ENCODE measurements around the gene DPP10. TPM values are rescaled to one million over a fixed set of nuclear protein-coding genes. Genes with fewer than 3 reads are reported as not detected.

DPP10 gene
- total RNA-seq, 6 experiments from 2014 or later: not detected

DNA sequence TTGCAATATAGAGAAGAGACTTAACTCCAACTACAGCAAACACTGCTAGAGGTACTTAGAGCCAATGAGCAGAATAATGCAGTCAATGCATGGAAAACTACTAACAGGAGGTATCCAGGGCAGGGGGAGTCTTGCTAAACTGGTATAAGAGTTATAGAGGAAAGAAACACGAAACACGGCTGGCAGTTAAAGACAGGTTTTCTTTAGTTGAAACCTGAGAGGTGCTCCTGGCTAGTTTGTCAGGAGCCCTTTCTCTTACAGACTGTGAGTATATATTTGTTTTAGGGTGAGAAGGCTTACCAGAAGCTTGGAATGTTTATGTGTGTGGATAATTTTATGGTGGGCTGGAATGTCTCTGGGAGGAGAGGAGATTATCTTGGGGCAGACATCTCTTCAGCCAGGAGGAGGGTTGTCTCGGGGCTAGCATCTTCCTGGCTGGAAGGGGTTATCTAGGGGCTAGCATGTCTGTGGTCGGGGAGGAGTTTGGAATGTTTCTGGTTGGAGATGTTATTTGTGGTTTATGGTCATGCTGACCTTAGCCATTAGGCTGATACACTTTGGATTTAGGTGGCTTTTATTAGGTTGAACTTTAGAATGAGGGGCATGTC lies 1048.8 kb downstream of the DPP10 start:
- no peaks in the 10 kb centered on the region for H3K27me3 Mint-ChIP-seq (ENCODE audit: insufficient read depth)
- no peak overlapping the region for H3K27ac Mint-ChIP-seq
- DNase-seq: no peak
- TF ChIP-seq, protein P1, sequence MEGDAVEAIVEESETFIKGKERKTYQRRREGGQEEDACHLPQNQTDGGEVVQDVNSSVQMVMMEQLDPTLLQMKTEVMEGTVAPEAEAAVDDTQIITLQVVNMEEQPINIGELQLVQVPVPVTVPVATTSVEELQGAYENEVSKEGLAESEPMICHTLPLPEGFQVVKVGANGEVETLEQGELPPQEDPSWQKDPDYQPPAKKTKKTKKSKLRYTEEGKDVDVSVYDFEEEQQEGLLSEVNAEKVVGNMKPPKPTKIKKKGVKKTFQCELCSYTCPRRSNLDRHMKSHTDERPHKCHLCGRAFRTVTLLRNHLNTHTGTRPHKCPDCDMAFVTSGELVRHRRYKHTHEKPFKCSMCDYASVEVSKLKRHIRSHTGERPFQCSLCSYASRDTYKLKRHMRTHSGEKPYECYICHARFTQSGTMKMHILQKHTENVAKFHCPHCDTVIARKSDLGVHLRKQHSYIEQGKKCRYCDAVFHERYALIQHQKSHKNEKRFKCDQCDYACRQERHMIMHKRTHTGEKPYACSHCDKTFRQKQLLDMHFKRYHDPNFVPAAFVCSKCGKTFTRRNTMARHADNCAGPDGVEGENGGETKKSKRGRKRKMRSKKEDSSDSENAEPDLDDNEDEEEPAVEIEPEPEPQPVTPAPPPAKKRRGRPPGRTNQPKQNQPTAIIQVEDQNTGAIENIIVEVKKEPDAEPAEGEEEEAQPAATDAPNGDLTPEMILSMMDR (IDR thresholded peaks at IDR 0.05): no peak
- no peaks in the 10 kb centered on the region for H3K36me3 Mint-ChIP-seq (ENCODE audit: low read depth)
- H3K9me3 Mint-ChIP-seq: peaks cover 15% of the 10 kb centered on the region
- no peak overlapping the region for H3K4me3 Mint-ChIP-seq
- H3K4me1 Mint-ChIP-seq (ENCODE audit: low read depth): no peaks in the 10 kb centered on the region

DNA sequence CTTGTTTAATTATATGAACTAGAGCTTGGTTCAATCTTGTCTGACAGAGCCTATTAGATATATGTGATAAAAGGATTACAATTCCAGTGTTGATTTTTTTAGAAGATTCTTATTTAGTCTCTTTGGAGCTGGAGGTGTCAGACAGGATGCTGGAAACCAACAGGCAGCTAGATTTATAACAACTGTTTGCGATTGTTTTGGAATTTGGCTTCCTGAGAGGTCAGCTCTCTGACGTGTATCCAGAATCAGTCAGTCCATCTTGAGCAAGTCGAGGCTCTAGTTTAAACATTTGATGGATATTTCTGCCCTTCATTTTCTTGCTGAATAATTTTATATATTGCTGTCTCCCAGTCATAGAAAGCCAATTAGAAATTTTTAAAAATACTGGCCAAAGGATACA lies 1062.9 kb downstream of the DPP10 start:
- Mint-ChIP-seq H3K4me1 (ENCODE audit: low read depth) (no peaks in the 10 kb centered on the region), H3K4me3 (no peak overlapping the region), H3K27me3 (ENCODE audit: insufficient read depth) (0 out of 2 replicates have a peak, but pooled peaks cover 1% of the 10 kb centered on the region), H3K9me3 (peaks cover 29% of the 10 kb centered on the region), H3K27ac (no peak overlapping the region), H3K36me3 (ENCODE audit: low read depth) (no peaks in the 10 kb centered on the region)
- no peak for DNase-seq
- TF ChIP-seq, protein P1 (IDR thresholded peaks at IDR 0.05): no peak

DNA sequence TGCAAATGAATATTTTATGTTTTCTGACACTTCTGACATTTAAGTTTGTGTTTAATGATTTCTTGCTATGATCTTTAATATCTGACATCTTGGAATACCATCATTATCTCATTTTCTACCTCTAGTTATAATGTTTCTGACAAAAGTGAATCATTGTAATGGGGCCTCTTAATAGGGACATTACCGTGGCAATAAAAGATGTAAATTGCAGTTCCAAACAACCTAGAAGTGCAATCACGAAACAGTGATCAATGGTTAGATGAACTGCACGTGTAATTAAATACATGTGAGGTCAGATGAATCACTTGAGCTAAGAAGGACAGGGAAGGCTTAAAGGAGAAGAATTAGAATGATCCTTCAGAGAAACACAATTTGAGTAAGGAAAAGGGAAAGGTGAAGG lies 1078.3 kb downstream of the DPP10 start:
- no peak for DNase-seq
- peaks cover 43% of the 10 kb centered on the region for H3K9me3 Mint-ChIP-seq
- TF ChIP-seq, protein P1 (IDR thresholded peaks at IDR 0.05): no peak

DNA sequence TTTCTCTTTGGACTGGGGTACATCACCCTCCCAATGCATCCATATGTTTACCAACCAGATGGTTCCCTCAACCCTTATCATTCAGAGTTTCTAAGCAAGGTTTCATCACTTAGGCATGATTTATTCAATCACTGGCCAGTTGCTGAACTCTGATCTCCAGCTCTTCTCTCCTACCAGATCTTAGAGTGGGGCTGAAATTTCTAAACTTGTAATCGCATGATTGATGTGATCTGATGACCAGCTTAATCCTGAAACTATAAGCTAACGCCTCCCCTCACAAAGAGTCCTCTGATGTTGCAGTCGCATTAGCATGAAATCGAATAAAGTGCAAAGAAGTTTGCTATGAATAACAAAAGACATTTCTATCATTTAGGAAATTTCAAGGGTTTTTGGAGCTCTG lies 1082.0 kb downstream of the DPP10 start:
- Mint-ChIP-seq H3K36me3 (ENCODE audit: low read depth) (no peaks in the 10 kb centered on the region; the same call in 1 of the 2 replicates), H3K9me3 (peaks cover 39% of the 10 kb centered on the region)
- TF ChIP-seq, protein P1 (IDR thresholded peaks at IDR 0.05): no peak

More for the DNA sequence above, 1078.3 kb downstream of the DPP10 start:
- no peaks in the 10 kb centered on the region for H3K36me3 Mint-ChIP-seq (ENCODE audit: low read depth)
- H3K27me3 Mint-ChIP-seq (ENCODE audit: insufficient read depth): no peaks in the 10 kb centered on the region
- H3K27ac Mint-ChIP-seq: no peak overlapping the region
- H3K4me3 Mint-ChIP-seq: no peak overlapping the region
- no peaks in the 10 kb centered on the region for H3K4me1 Mint-ChIP-seq (ENCODE audit: low read depth)

DNA sequence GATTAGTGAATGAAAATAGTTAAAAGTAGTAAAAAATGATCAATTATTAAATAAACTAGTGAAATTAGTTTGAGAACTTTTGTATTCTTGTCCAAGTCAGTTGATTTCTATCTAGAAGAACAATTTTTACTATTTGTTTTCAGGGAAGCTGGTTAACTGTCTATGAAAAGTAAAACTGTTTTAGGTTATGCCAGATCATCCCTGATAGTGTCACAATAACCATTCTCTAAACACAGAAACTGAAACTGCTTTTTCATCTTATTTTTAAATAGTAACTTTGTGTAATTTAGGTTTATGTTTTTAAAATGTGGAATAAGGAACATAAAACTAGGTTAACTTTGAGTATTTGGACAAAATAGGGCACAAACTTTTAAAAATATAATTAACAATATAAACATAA lies 1087.2 kb downstream of the DPP10 start:
- H3K36me3 Mint-ChIP-seq (ENCODE audit: low read depth): no peaks in the 10 kb centered on the region; the same call in 1 of the 2 replicates
- TF ChIP-seq, protein P1 (IDR thresholded peaks at IDR 0.05): no peak
- DNase-seq: no peak
- peaks cover 6% of the 10 kb centered on the region for H3K9me3 Mint-ChIP-seq
- no peaks in the 10 kb centered on the region for H3K4me1 Mint-ChIP-seq (ENCODE audit: low read depth)
- H3K4me3 Mint-ChIP-seq: no peak overlapping the region
- no peaks in the 10 kb centered on the region for H3K27me3 Mint-ChIP-seq (ENCODE audit: insufficient read depth)
- H3K27ac Mint-ChIP-seq: no peak overlapping the region

More for the DNA sequence above, 1082.0 kb downstream of the DPP10 start:
- H3K27me3 Mint-ChIP-seq (ENCODE audit: insufficient read depth): no peaks in the 10 kb centered on the region
- no peaks in the 10 kb centered on the region for H3K4me1 Mint-ChIP-seq (ENCODE audit: low read depth)
- no peak overlapping the region for H3K4me3 Mint-ChIP-seq
- no peak for DNase-seq
- no peak overlapping the region for H3K27ac Mint-ChIP-seq

Measured in HFFc6 (cell line).